ENCODE results near the gene UBXN4. TPM values are rescaled to one million over a fixed set of nuclear protein-coding genes. Genes with fewer than 3 reads are reported as not detected.

Gene UBXN4
- polyA plus RNA-seq, 2 of the 4 experiments (the other 2 are of a cell fraction) = 70.8 to 129 TPM

GRCh38 chr2:135762530-135762929 lies 20.9 kb downstream of the UBXN4 start:
- no peak for DNase-seq (ENCODE audit: low read depth in 1 of 2, low spot score in 1 of 2)
- no peak for ATAC-seq
- Histone ChIP-seq H3K4me2 (no peak overlapping the region), H3K4me1 (no peaks in the 10 kb centered on the region), H3K9me3 (peaks cover 3% of the 10 kb centered on the region; the same call in 2 of the 3 replicates), H3K27ac (no peak overlapping the region), H3K4me3 (no peak overlapping the region)
- TF ChIP-seq TP53 (CRISPR knock-in tag; IDR thresholded peaks at IDR 0.05) (no peak), ELK1 (IDR thresholded peaks at IDR 0.05; ENCODE audit: low read depth, low read length) (no peak), HMGXB4 (CRISPR knock-in tag; IDR thresholded peaks at IDR 0.05; ENCODE audit: borderline replicate concordance) (no peak), RFX5 (IDR thresholded peaks at IDR 0.05) (no peak), EHMT2 (IDR thresholded peaks at IDR 0.05; ENCODE audit: low read depth) (no peak)
- TF ChIP-seq, protein P1, sequence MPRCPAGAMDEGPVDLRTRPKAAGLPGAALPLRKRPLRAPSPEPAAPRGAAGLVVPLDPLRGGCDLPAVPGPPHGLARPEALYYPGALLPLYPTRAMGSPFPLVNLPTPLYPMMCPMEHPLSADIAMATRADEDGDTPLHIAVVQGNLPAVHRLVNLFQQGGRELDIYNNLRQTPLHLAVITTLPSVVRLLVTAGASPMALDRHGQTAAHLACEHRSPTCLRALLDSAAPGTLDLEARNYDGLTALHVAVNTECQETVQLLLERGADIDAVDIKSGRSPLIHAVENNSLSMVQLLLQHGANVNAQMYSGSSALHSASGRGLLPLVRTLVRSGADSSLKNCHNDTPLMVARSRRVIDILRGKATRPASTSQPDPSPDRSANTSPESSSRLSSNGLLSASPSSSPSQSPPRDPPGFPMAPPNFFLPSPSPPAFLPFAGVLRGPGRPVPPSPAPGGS (IDR thresholded peaks at IDR 0.05) = no peak
- CTCF ChIA-PET = interaction anchor here (0.8 to 2.9 kb wide), 3 partner anchors 10 to 35 kb away, joined by 3 to 10 read pairs (median 3); no protein-coding TSS in a partner anchor
- FAIRE-seq = no peak
- POLR2A ChIA-PET = interaction anchor here (1.0 kb wide), 1 partner anchor 21 kb away, joined by 3 read pairs; no protein-coding TSS in a partner anchor
- 96% methylated on average over 1 of the region's 1 CpG for WGBS (ENCODE audit: missing lambda C conversion rate)

DNA sequence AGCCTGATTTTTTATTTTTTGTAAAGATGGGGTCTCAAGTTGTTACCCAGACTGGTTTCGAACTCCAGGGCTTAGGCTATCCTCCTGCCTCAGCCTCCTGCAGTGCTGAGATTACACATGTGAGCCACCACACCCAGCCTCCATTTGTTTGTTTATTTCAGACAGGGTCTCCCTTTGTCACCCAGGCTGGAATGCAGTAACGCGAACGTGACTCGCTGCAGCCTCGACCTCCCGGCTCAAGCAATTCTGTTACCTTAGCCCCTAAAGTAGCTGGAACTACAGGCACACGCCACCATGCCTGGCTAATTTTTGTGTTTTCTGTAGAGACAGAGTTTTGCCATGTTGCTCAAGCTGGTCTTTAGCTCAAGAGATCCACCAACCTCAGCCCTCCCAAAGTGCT lies 27.2 kb downstream of the UBXN4 start:
- Histone ChIP-seq H3K9me3 (no peaks in the 10 kb centered on the region), H3K27ac (no peak overlapping the region), H3K4me2 (no peak overlapping the region), H3K4me3 (no peak overlapping the region), H3K4me1 (no peaks in the 10 kb centered on the region)
- TF ChIP-seq MAZ (IDR thresholded peaks at IDR 0.05; ENCODE audit: borderline replicate concordance, low read depth, low read length) = no peak
- no peak for TF ChIP-seq CHD4 (IDR thresholded peaks at IDR 0.05; ENCODE audit: borderline replicate concordance)
- no peak for TF ChIP-seq E2F6 (IDR thresholded peaks at IDR 0.05; ENCODE audit: borderline replicate concordance, low read depth)
- TF ChIP-seq RARB (CRISPR knock-in tag; IDR thresholded peaks at IDR 0.05) = no peak
- no peak for ATAC-seq
- no peak for DNase-seq (ENCODE audit: low read depth in 1 of 2, low spot score in 1 of 2)
- POLR2A ChIA-PET = no interaction called here
- 90% methylated on average over 8 of the region's 8 CpGs for WGBS (ENCODE audit: missing lambda C conversion rate)
- no peak for FAIRE-seq
- CTCF ChIA-PET = interaction anchor here (1.1 to 1.3 kb wide), 3 partner anchors 13 to 765 kb away, joined by 3 to 4 read pairs (median 3); no protein-coding TSS in a partner anchor

DNA sequence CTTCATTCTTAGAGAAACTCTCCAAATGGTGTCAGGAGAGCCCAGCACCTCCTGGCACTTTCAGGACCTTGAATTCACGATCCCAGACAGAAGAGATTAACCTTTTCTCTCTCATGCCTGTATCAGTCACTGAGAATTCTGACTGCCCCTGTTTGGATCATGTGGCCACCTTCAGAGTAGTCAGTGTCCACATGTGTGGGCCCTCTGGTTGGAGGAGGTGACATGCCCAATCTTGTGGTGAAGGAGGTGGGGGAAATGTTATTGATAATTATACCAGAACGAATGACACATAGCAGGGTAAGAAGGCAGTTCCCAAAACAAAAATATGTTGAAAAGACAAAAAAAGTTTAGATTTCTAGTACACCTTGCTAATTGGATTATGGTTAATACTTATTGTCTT lies 31.7 kb downstream of the UBXN4 start:
- no peaks in the 10 kb centered on the region for H3K4me1 ChIP-seq
- H3K4me2 ChIP-seq = no peak overlapping the region
- FAIRE-seq (no peak), DNase-seq (ENCODE audit: low read depth in 1 of 2, low spot score in 1 of 2) (no peak), ATAC-seq (no peak)
- TF ChIP-seq CHD2 (IDR thresholded peaks at IDR 0.05; ENCODE audit: low read length, partially characterized antibody) (no peak), JUN (IDR thresholded peaks at IDR 0.05) (no peak), RNF2 (IDR thresholded peaks at IDR 0.05; ENCODE audit: borderline replicate concordance, low read depth) (no peak), MAFK (IDR thresholded peaks at IDR 0.05; ENCODE audit: partially characterized antibody) (no peak), POLR2A (IDR thresholded peaks at IDR 0.05; ENCODE audit: low read length) (no peak), FOXS1 (CRISPR knock-in tag; IDR thresholded peaks at IDR 0.05) (no peak), ZSCAN20 (CRISPR knock-in tag; IDR thresholded peaks at IDR 0.05) (no peak)
- H3K4me3 ChIP-seq = no peak overlapping the region
- CTCF ChIA-PET = no interaction called here
- POLR2A ChIA-PET = no interaction called here
- H3K9me3 ChIP-seq = no peaks in the 10 kb centered on the region
- 81% methylated on average over 2 of the region's 2 CpGs for whole genome bisulfite sequencing (ENCODE audit: missing lambda C conversion rate)
- no peak overlapping the region for H3K27ac ChIP-seq
